ENCODE results near the gene GALNT15.

The GALNT15 gene

DNA sequence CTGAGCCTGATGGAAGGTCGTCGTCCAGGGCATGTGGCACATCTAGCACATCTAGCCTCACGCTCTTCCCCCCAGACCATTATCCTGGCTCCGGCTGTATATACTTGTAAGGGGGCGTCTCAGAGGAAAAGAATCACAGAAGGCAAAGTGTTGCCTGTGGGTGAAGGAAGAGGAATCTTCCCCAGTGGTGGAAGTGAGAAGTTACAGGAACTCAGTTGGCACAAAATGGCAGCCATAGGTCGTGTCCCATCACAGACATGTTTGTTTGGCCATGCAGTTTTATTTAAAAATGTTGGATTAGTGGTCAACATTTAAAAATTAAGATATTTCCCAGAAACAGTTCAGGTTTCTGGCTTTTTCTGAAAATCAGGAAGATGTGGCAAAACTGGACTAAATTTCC, 13.6 kb downstream of the GALNT15 start:
- DNase-seq (ENCODE audit: low read depth): no peak

DNA sequence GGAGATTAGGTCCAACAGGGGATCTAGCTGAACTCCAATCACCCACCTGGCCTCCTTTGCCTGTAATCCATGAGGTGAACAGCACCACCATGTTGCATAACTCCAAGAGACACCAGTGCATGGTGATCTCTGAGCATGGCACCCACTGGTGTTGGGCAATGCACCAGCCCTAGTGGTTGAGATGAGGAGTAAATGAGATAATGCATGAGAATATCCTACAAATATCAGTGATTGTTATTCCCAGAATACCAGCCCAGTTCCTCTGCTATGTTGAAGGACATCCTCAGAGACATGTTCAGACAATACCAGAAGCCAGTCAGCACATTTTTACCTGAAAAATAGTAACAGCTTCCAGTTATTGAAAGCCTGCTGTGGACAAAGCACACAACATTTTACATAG, 14.7 kb downstream of the GALNT15 start:
- no peak for DNase-seq (ENCODE audit: low read depth)

DNA sequence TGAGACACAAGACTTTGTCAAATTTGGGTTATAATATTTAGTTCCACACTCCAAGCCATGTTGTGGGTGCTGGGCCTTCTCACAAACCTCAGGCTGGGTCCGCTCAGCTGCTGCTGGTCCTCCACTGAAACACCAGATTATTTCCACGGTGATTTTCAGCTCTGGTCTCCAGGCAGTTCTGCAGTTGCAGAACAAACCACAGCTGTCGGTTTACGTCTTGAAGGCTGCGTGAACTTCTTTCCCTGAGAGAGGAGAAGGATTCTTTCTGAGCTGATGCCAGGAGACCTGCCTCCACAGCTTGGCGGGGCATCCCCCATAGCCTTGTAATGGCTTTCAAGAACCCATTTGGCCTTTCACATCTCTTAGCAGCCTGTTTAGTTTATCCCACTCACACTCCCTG, 16.2 kb downstream of the GALNT15 start:
- DNase-seq (ENCODE audit: low read depth): no peak

DNA sequence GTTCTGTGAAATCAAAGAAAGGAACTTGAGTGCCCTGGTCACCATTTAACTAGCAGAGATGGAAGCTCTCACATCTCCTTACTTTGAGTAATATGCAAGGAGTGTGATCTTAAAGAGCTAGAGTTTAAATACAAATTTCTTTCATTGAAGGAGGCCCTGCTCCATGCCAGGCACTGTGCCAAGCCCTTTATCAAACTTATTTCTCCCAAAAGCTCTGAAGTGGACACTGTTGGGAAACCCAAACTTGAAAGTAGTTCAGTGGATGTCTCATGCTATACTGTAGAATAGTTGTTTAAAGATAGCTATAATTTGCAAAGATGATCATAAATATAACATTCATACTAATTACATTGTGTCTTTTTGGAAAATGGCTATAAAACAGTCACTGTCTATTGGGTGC, 17.1 kb downstream of the GALNT15 start:
- no peak for DNase-seq (ENCODE audit: low read depth)

DNA sequence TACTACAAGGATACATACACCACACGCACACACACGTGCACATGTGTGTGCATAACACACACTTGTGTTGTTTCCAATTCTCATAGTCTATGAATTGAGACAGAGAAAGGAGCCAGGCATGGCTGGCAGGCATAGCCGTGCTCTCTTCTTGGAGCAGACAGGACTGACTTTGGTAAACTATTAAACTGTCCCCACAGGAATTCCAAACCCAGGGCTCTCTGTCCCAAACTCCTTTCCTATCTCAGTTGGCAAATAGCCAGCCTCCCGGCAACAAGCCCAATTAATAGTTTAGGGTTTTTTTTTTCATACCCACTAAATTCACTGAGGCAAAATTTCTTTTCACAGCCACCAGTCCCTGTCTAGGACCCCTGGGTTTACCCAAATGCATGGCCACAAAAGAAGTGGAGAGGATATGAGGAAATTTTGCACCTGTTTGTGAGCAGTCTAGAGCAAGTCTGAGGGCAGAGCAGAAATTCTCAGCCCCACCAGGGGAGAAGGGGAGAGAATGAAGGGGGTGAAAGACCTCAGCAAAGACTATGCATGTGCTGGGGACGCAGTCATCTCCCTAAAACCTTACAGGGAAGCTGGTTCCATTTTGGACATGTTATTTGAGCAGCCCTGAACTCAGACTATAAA, 17.8 kb downstream of the GALNT15 start:
- no peak for DNase-seq (ENCODE audit: low read depth)

DNA sequence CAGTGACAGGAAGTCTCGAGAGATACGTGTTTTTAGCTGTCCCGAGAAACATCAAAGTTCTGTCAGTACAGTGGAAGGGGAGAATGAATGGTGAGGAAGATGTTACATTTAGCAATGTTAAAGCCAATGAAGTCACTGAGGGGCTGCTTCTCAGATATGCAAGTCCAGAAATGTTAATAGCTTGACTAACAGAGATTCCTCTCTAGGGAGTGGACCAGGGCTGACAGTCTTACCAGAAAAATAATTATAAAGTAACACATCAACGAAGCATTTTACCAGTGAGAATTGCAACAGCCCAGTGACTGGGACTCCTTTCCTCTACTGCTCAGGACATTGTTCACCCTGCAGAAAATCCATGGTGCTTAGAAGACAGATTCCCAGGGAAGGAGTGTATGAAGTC, 23.9 kb downstream of the GALNT15 start:
- no peak for DNase-seq (ENCODE audit: low read depth)

DNA sequence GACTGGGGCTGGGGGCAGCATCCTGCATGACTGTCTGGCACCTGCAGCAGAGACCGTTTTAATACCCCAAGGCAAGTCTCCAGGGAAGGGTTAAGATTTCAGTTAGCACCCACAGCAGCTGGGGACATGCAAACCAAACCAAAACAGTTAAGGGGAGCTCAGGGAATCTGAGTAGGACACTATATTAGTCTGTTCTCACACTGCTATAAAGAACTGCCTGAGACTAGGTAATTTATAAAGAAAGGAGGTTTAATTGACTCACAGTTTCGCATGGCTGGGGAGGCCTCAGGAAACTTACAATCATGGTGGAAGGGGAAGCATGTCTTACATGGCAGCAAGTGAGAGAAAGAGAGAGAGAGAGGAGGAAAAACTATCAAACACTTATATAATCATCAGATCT, 25.3 kb downstream of the GALNT15 start:
- DNase-seq (ENCODE audit: low read depth): no peak

DNA sequence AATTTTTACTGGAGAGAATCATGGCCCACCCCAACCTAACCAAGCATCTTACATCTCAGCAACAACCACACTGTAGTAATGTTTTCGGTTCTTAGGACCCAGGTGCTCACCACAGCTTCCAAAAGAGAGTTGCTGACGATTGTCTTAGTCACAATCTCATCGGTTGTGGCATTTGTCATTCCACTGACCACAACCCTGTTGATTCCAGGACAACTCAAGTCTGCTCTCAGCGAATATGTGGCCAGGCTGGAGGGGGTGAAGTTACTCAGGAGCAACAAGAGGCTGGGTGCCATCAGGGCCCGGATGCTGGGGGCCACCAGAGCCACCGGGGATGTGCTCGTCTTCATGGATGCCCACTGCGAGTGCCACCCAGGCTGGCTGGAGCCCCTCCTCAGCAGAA, 25.9 kb downstream of the GALNT15 start:
- no peak for DNase-seq (ENCODE audit: low read depth)

DNA sequence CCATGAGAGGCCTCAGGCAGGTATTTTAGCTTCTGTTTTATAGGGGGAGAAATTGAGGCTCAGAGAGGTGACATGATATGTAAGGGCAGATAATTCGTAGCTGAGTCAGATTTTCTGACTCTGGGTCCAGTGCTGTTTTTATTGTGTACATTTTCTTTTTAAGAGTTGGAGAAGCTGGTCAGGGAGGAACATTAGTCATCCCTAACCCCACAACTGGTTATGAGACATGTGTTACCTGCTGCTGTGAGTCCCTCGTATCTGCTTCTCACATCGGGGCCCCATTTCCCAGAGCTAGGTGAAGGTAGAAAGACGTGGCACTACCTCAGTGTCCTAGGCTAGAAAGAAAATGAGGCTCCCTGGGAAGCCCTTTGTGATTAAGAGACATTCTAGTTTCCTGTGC, 28.6 kb downstream of the GALNT15 start:
- DNase-seq (ENCODE audit: low read depth): no peak

DNA sequence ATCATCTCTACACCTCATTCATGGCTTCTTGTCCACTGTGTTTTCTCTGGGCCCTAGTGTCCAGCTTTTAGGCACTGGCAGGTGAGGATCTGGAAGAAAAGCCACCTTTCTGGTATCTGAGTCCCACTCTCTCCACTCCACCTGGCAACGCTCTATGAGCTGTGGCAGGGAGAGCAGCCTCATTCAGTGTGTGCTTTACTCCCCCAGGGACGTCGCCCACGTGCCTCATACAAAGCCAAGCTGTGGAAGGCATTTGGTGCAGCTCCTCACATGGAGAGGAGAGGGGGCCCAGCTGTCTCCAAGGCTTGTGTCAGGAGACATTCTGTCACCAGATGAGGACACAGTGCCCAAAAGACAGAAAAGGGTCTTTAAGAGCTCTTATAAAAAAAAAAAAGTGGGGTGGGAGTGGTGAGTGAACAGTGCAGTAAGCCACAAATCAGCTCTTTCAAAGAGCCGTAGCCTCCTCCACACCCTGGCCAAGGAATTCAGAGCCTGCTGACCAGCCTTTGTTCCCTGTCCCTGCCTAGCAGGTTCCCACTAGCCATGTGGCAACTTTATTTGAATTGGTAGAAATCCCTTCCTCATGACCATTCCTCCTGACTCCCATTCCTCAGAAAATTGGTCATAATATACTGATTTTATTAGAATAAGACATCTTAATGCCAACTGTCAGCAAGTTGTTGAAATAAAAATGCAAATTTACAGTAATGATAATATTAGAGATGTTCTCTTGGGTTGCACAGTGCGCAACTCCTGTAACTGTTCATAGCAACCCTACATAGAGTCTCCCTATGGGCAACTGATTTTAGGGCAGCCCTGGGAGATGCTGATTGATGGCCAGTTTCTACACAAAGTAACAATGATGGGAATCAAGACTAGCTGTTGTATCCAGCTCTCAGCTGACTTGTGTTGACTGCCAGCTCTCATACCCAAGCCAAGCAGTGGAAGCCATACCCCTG, 29.5 kb downstream of the GALNT15 start:
- no peak for DNase-seq (ENCODE audit: low read depth)

DNA sequence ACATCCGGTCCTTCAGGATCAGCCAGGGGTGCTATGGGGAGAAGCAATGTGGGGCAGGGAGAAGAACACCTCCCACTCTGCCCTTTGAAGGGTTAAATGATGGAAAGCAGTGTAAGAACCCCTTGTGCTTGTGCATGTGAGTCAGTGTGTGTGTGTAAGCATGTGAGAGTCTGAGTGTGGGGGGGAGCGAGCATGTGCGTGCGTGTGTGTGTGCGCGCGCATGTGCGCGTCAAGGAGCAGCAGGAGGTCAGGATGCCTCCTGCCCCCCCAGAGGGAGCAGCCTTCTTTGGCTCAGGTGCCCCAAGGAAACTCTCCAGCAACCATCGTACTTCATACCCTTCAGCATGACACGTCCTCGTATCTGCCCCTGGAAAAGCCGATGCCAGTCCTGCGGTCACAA, 30.3 kb downstream of the GALNT15 start:
- no peak for DNase-seq (ENCODE audit: low read depth)

DNA sequence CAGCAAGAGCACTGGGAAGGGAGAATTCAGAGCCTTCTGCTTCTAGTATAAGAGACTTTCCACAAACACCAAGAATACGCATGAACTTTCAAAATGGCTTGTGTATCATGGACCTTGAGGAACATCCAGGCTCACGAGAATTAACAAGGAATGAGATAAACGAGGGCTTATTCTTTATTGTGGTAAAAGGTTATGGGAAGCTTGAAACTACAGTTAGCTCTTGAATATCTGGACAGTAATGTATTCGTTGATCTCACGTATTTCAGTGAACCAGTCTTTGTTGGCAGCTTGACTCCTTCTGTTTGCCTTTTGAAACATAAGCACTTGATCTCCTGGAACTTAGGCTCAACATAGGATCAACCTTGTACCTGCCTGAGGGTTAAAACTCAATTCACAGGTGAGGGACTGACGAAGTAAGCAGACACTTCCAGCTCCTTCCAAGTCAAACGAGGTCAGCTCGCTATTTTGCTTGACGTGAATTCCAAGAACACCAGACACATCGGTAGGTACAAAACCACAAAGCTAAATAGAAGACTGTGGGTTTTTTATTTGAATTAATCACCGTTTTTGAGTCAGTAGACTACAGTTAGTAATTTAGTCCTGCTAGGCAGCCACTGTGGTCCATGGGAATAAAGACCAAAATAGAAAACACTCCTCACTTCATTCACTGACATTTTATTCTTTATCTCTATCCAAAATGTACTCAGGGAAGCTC, 30.8 kb downstream of the GALNT15 start:
- no peak for DNase-seq (ENCODE audit: low read depth)

DNA sequence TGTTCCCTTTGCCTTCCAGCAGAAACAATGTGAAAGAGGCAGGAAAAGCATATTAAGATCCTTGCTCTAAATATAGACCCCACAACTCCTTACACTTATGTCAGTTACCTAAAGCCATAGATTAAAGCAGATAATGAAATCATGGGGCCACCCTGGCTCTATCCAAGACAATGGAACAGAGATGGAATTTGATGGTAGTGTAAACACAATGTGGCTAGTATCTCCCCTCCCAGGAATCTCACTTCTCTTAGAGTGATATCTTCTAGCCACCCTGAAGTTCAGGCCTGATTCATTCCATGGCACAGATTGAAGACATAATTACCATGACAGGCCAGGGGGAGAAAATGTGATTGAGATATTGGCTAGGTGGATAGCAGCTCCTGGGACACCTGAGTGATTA, 32.6 kb downstream of the GALNT15 start:
- DNase-seq (ENCODE audit: low read depth): no peak

DNA sequence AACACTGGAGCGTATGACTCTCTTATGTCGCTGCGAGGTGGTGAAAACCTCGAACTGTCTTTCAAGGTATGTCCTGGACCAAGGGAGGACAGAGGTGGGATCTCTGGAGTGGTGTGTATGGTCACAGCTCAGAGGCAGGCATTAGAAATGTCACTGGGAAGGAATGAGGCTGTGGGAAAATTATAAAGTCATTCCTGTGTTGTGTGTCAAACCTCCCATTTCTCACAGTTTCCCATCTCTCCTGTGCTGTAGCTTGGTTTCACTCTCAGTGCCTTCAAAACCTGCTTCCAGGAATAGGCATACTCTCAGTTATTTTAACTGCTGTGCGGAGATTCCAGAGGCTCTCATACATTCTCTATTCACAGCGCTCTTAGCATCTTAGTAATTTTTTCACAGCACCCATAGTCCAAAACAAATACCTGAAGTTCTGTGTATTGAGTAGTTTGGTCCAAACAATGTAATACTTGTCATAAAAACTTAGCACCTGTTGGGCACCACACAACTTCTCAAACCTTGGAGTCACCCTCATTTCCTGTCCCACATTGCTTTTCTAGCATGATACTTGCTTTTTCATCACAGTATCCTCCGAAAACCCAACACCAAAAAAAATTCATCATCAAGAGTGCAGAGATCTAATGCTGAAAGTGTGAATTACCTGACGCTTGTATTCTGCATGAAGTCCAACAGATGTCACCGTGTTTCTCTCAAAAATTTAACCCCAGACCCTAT, 36.9 kb downstream of the GALNT15 start:
- DNase-seq (ENCODE audit: low read depth): no peak

DNA sequence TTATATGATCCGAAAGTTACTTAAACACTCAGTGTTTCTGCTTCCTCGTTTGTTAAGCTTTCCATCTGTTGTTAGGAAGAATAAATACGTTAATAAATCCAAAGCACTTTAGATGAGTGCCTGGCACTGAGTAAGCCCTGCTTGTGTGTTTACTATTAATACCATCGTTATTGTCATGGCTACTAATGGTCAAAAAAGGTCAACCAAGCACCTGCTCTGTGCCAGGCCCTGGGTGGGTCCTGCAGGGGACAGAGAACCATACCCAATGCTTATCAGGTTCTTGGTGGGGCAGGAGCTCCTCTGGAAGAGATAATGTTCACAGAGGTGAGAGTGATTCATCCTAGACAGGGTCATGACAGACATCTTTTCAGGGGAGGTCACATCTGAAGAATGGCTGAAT, 39.9 kb downstream of the GALNT15 start:
- DNase-seq (ENCODE audit: low read depth): no peak

DNA sequence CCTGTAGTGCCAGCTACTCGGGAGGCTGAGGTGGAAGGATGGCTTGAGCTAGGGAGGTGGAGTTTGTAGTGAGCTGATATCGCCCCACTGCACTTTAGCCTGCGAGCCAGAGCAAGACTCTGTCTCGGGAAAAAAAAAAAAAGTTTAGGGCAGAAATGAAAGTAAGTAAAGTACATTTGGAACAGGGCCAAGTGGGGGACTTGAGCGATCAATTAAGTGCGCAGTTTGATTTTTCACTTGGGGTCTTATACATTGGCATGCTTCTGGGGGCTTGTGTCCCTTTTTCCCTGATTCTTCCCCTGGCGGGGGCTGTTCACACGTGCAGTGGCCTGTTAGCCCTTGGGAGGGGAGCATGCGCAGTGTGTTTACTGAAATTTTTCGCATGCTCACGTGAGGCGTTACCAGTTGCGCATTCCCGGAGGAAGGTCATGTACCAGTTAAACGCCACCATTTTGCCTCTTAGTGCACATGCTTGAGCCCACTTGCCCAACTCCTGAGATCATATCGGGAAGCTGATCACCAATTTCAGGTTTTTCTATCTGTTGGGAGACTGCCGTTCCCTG, 42.0 kb downstream of the GALNT15 start:
- no peak for DNase-seq (ENCODE audit: low read depth)

DNA sequence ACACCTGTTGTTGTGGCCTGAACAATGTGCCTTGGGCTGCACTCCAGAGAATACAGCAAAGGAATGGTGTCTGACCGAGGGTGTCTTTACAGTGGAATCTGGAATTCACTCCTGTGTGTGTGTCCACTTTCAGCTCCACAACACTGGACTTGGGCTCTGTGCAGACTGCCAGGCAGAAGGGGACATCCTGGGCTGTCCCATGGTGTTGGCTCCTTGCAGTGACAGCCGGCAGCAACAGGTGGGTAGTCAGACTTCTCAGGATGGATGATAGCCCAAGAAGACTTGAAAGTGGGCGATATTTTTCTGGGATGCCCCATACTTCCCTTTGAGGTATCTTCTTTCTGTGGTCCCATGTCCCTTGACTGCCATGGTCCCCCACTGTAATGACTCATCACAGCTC, 45.3 kb downstream of the GALNT15 start:
- no peak for DNase-seq (ENCODE audit: low read depth)

DNA sequence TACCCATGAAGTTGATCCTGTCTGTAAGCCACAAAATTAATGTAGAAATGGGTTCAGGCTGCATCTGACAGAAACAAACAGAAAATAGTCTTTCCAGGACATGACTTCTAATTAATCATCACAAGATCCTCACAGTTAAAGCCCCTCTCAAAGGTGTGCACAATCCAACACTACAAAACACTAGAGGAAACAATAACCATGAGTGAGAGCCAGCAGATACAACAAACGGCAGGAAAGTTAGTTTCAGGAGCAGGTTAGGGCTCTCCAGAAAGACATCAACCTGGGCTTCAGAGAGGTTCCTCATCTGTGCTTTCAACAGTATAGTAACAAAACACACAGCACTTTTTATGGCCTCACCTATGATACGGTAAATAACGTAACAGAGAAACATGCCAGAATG, 47.5 kb downstream of the GALNT15 start:
- no peak for DNase-seq (ENCODE audit: low read depth)

DNA sequence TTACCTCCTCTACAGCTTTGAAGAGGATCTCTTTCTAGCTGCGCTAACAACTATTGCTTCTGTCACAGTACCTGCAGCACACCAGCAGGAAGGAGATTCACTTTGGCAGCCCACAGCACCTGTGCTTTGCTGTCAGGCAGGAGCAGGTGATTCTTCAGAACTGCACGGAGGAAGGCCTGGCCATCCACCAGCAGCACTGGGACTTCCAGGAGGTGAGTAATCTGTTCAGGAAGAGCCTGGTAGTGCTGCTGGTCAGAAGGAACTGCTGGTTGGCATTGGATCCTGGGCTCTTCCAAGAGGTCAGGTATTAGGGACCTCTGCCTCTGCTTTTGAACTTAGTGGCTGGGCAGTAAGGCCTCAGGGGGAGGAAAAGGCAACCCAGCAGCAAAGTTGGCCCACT, 48.1 kb downstream of the GALNT15 start:
- no peak for DNase-seq (ENCODE audit: low read depth)

DNA sequence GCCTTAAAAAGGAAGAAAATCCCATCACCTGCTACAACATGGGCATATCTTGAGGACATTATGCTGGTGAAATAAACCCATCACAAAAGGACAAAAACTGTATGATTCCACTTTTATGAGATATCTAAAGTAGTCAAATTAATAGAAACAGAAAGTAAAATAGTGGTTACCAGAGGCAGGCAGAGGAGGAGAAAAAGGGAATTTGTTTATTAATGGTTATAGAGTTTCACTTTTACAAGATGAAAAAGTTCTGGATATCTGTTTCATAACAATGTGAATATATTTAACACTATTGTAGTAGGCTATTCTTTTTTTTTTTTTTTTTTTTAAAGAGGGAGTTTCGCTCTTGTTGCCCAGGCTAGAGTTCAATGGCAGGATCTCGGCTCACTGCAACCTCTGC, 49.8 kb downstream of the GALNT15 start:
- DNase-seq (ENCODE audit: low read depth): no peak

DNA sequence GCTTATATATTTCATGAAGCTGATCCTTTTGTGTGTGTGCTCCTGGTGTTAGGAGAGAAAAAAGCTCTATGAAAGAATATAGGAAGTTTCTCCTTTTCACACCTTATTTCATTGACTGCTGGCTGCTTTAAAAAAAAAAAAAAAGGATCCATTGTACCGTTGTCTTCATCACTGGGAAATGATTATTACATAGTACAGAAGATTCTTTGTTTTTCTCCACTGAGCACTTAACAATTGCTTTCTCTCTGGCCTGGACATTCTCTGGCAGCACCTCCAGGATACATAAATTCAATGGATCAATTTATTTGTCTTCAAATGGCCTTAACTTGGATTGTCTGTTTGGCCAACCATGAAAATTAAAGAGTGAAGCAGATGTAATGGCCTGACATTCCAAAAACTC, 53.1 kb downstream of the GALNT15 start:
- no peak for DNase-seq (ENCODE audit: low read depth)

DNA sequence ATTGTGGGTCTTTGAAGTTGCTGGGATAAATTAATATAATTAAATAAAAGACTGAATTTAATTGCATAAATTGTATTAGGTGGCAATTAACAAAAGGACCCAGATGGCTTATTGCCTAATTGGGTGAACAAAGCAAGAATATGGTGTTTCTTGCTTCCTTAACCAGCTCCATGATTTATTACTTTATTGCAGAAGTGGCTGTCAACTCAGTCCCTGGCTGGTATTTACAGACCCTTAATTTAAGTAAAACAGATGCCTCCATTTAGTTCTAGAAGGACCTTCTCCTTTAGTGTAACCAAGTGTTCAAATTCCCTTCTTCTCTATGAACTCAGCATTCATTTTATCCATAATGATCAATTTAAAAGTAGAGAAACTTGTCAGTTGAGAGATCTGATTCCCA, 55.2 kb downstream of the GALNT15 start:
- DNase-seq (ENCODE audit: low read depth): no peak
